ENCODE measurements around the gene NUBP2.

NUBP2 gene

DNA sequence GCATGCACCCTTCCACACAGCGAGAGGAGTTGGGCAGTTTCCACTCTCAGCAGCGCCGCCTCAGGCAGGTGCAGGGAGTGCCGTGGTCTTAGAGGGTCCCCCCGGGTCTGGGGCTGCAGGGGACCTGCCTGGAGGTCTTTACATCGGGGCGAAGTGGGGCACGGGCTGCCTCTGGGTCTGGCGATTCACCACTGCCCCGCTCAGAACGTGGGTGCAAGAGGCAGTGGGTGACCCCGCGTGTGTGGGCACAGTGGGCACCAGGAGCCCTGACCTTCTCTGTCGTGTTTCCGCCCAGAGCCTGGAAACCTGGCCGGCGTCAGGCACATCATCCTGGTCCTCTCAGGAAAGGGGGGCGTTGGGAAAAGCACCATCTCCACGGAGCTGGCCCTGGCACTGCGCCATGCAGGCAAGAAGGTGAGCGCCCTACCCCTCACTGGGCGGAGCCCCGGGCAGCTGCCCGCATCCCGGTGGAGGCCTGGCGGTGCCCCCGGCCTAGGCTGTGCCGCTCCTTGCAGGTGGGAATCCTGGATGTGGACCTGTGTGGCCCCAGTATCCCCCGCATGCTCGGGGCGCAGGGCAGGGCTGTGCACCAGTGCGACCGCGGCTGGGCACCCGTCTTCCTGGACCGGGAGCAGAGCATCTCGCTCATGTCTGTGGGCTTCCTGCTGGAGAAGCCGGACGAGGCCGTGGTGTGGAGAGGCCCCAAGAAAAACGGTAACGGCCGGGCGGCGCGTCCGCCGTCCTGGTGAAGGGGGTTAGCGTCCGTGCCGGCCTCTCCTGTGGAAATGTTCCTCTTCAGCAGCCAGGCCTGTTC, 3.7 kb downstream of the NUBP2 start:
- TF ChIP-seq, protein P1, sequence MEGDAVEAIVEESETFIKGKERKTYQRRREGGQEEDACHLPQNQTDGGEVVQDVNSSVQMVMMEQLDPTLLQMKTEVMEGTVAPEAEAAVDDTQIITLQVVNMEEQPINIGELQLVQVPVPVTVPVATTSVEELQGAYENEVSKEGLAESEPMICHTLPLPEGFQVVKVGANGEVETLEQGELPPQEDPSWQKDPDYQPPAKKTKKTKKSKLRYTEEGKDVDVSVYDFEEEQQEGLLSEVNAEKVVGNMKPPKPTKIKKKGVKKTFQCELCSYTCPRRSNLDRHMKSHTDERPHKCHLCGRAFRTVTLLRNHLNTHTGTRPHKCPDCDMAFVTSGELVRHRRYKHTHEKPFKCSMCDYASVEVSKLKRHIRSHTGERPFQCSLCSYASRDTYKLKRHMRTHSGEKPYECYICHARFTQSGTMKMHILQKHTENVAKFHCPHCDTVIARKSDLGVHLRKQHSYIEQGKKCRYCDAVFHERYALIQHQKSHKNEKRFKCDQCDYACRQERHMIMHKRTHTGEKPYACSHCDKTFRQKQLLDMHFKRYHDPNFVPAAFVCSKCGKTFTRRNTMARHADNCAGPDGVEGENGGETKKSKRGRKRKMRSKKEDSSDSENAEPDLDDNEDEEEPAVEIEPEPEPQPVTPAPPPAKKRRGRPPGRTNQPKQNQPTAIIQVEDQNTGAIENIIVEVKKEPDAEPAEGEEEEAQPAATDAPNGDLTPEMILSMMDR (IDR thresholded peaks at IDR 0.05; ENCODE audit: insufficient read depth, low read depth, low read length, missing control alignments): no peak
- no peak for DNase-seq (ENCODE audit: low read depth)
- H3K4me3 ChIP-seq (ENCODE audit: low read depth, low read length): no peak overlapping the region

DNA sequence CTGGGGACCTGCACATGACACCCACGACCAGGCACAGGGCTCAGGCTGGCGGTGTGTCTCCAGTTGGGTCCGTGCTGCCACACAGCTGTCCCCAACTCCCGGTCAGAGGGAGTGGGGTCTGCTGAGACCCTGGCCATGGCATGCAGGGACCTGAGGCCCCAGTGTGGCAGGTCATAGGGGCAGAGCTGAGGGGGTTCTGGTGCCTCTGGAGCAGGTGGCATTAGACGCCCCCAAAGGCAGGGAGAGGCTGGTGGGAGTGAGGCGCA, 4.2 kb downstream of the NUBP2 start:
- no peak for DNase-seq (ENCODE audit: low read depth)
- TF ChIP-seq, protein P1 (IDR thresholded peaks at IDR 0.05; ENCODE audit: insufficient read depth, low read depth, low read length, missing control alignments): no peak

DNA sequence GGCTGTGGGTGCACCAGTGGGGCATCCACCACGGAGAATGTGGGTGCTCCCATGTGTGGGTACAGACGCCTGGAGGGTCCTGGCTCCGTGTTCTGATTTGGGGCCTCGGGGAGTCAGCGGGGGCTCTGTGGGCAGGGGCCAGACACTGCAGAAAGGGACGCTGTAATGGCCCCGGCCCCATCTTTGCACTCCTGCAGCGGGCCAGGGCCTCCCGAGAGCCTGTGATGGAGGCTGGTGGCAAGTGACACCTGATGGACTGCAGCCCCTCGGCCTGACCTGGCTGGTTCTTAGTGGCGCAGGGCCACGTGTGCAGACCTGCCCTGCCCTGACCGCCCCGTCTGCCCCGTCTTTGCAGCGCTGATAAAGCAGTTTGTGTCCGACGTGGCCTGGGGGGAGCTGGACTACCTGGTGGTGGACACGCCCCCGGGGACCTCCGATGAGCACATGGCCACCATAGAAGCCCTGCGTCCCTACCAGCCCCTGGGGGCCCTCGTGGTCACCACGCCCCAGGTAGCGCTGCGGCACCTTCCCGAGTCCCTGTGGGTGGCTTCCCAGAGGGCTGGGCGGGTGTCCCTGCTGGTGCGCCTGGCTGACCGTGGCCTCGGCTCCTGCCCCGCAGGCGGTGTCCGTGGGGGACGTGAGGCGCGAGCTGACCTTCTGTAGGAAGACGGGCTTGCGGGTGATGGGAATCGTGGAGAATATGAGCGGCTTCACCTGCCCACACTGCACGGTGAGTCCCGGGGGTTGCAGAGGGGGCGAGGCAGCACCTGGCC, 4.7 kb downstream of the NUBP2 start:
- TF ChIP-seq, protein P1 (IDR thresholded peaks at IDR 0.05; ENCODE audit: insufficient read depth, low read depth, low read length, missing control alignments): no peak
- no peak overlapping the region for H3K4me3 ChIP-seq (ENCODE audit: low read depth, low read length)

More for the DNA sequence above, 4.2 kb downstream of the NUBP2 start:
- no peak overlapping the region for H3K4me3 ChIP-seq (ENCODE audit: low read depth, low read length)

DNA sequence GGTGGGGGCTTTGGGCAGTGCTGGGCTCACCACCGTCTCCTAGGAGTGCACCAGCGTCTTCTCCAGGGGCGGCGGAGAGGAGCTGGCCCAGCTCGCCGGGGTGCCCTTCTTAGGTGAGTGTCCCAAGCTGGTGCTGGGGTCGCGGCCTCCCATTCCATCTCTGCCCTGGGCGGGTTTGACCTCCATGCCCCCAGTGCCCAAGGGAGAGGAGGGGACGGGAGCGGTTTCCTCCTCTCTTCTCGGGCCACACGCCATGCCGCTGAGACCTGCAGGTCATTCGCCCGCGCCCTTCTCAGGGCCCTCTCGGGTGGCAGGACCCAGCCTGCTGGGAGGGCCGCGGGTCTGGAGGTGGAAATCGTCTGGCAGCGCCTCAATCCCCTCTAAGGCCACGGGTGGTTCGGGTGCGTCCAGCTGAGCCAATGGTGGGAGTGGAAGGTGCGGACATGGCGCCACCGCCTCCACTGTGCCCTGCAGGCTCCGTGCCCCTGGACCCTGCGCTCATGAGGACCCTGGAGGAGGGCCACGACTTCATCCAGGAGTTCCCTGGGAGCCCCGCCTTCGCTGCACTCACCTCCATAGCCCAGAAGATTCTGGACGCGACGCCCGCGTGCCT, 5.4 kb downstream of the NUBP2 start:
- H3K4me3 ChIP-seq (ENCODE audit: low read depth, low read length): no peak overlapping the region
- DNase-seq (ENCODE audit: low read depth): no peak
- TF ChIP-seq, protein P1 (IDR thresholded peaks at IDR 0.05; ENCODE audit: insufficient read depth, low read depth, low read length, missing control alignments): no peak

More for the DNA sequence above, 4.7 kb downstream of the NUBP2 start:
- DNase-seq (ENCODE audit: low read depth): no peak

DNA sequence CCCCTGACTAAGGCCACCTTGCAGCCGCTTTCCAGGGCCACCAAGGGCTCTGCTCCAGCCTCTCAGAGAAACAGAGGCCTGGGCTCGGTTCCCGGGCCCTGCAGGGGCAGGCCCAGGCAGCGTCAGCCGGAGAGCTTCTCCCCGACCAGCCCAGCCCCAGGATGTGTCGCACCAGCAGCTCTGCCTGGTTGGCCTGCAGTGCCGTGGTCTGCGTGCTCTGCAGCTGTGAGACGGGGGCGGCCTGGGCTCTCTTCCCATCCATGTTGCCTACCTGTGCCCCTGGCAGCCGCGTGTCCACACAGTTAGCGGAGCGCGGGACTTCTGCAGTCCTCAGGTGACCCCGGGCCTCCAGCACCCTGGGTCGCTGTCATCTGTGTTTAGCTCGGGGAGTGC, 5.9 kb downstream of the NUBP2 start:
- no peak for DNase-seq (ENCODE audit: low read depth)
- no peak overlapping the region for H3K4me3 ChIP-seq (ENCODE audit: low read depth, low read length)
- TF ChIP-seq, protein P1 (IDR thresholded peaks at IDR 0.05; ENCODE audit: insufficient read depth, low read depth, low read length, missing control alignments): no peak

DNA sequence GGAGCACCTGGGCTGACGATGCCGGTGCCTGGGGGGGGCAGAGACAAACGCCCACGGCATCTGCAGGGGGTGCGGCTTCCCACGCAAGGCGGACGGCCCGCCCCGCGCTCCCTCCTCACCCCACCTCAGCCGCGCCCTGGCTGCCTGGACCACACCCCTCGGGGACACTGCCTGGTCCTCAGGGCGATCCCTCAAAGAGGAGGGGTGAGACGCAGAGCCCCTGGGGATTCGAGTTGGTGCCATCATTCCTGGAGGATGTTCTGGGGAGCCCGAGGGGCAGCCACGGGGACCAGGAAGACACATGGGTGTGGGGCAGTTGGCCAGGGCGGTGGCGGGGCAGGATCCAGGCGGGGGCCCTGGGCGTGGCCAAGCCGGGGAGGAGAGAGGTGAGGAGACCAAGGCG, 6.9 kb downstream of the NUBP2 start:
- DNase-seq (ENCODE audit: low read depth): no peak
- TF ChIP-seq, protein P1 (IDR thresholded peaks at IDR 0.05; ENCODE audit: insufficient read depth, low read depth, low read length, missing control alignments): no peak
- H3K4me3 ChIP-seq (ENCODE audit: low read depth, low read length): no peak overlapping the region
